ENCODE data around the gene FAM25A.

DNA sequence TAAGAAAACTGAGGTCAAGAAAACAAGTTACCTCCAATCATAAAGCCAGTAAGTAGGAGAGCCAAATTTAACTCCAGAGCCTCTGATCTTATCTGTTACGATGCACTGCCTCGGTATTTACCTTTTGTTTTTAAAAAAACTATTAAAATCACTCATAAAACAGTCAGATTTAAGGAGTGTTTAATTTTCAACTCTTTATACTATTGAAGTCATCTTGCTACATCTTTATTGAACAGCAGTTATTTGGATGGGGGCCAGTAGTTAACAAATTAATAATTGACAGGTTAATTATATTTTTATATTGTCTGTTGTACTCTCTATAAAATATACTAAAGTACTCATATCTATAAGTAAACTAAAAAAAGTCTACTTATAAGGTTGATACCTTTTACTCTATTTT is 27.2 kb upstream of the FAM25A start:
- TF ChIP-seq, protein P1, sequence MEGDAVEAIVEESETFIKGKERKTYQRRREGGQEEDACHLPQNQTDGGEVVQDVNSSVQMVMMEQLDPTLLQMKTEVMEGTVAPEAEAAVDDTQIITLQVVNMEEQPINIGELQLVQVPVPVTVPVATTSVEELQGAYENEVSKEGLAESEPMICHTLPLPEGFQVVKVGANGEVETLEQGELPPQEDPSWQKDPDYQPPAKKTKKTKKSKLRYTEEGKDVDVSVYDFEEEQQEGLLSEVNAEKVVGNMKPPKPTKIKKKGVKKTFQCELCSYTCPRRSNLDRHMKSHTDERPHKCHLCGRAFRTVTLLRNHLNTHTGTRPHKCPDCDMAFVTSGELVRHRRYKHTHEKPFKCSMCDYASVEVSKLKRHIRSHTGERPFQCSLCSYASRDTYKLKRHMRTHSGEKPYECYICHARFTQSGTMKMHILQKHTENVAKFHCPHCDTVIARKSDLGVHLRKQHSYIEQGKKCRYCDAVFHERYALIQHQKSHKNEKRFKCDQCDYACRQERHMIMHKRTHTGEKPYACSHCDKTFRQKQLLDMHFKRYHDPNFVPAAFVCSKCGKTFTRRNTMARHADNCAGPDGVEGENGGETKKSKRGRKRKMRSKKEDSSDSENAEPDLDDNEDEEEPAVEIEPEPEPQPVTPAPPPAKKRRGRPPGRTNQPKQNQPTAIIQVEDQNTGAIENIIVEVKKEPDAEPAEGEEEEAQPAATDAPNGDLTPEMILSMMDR (IDR thresholded peaks at IDR 0.05; ENCODE audit: insufficient read depth, low read length): no peak
- TF ChIP-seq POLR2AphosphoS5 (IDR thresholded peaks at IDR 0.05; ENCODE audit: low read depth) (no peak), GABPA (IDR thresholded peaks at IDR 0.05; ENCODE audit: low read depth) (no peak), REST (IDR thresholded peaks at IDR 0.05; ENCODE audit: insufficient replicate concordance, low read depth) (no peak), SPI1 (IDR thresholded peaks at IDR 0.05; ENCODE audit: borderline replicate concordance, low read depth) (no peak)
